ENCODE measurements around the gene LARGE1.
"Not testable (repeated sequence)": the region's sequence is repeated elsewhere in the genome, so short reads cannot be mapped to it uniquely, and the experiment has no call there.

The LARGE1 gene

GRCh38 chr22:33883561-33883960 lies 36.7 kb downstream of the LARGE1 start:
- DNase-seq: no peak

- DNase-seq: no peak
Measured at GRCh38 chr22:33882991-33883390, 37.3 kb downstream of the LARGE1 start.

GRCh38 chr22:33880986-33881385 lies 39.3 kb downstream of the LARGE1 start:
- no peak for DNase-seq

GRCh38 chr22:33879796-33880195 lies 40.5 kb downstream of the LARGE1 start:
- no peak for DNase-seq

GRCh38 chr22:33875316-33875715 lies 45.0 kb downstream of the LARGE1 start:
- no peak for DNase-seq

GRCh38 chr22:33874206-33874605 lies 46.1 kb downstream of the LARGE1 start:
- no peak for DNase-seq

GRCh38 chr22:33873666-33874065 lies 46.6 kb downstream of the LARGE1 start:
- DNase-seq: no peak

GRCh38 chr22:33873186-33873585 lies 47.1 kb downstream of the LARGE1 start:
- no peak for DNase-seq

- no peak for DNase-seq
Measured at GRCh38 chr22:33871935-33872334, 48.3 kb downstream of the LARGE1 start.

- no peak for DNase-seq
Measured at GRCh38 chr22:33869946-33870345, 50.3 kb downstream of the LARGE1 start.

GRCh38 chr22:33867971-33868370 lies 52.3 kb downstream of the LARGE1 start:
- DNase-seq: no peak

GRCh38 chr22:33867118-33867866 lies 53.0 kb downstream of the LARGE1 start:
- no peak for DNase-seq

- DNase-seq: no peak
Measured at GRCh38 chr22:33866511-33866910, 53.8 kb downstream of the LARGE1 start.

- no peak for DNase-seq
Measured at GRCh38 chr22:33865996-33866395, 54.3 kb downstream of the LARGE1 start.

- no peak for DNase-seq
Measured at GRCh38 chr22:33865248-33865647, 55.0 kb downstream of the LARGE1 start.

- DNase-seq: no peak
Measured at GRCh38 chr22:33864723-33865130, 55.5 kb downstream of the LARGE1 start.

GRCh38 chr22:33861216-33861875 lies 58.9 kb downstream of the LARGE1 start:
- DNase-seq: no peak

- DNase-seq: no peak
Measured at GRCh38 chr22:33860386-33860785, 59.9 kb downstream of the LARGE1 start.

- DNase-seq: no peak
Measured at GRCh38 chr22:33859311-33859710, 61.0 kb downstream of the LARGE1 start.

GRCh38 chr22:33858653-33859052 lies 61.6 kb downstream of the LARGE1 start:
- not testable (repeated sequence) for DNase-seq

- not testable (repeated sequence) for DNase-seq
Measured at GRCh38 chr22:33857767-33858166, 62.5 kb downstream of the LARGE1 start.

- DNase-seq: peak; percentile 9
Measured at GRCh38 chr22:33854724-33855123, 65.6 kb downstream of the LARGE1 start.

- DNase-seq: peak; percentile 89
Measured at GRCh38 chr22:33853200-33854097, 66.8 kb downstream of the LARGE1 start.
